SK-N-SH treated with all-trans-retinoic acid at 6 μM for 48 hours (cell line): ENCODE data around the gene PAPSS2.
"Not testable (repeated sequence)": the region's sequence is repeated elsewhere in the genome, so short reads cannot be mapped to it uniquely, and the experiment has no call there.

ENCODE experiments used
- CSDC2 ChIP-seq: fragments of 250-450 bp; sonication (Bioruptor Pico); IDR thresholded peaks from 2 replicates; pipeline ENCODE4 v1.5.0; 2020; ENCODE audit warnings: mild to moderate bottlenecking, moderate library complexity
- CSRNP3 ChIP-seq: fragments of 250-450 bp; sonication (Bioruptor Pico); IDR thresholded peaks from 2 replicates; pipeline ENCODE4 v1.5.1; 2021; ENCODE audit warnings: mild to moderate bottlenecking, moderate library complexity
- GLIS3 ChIP-seq: fragments of 250-450 bp; sonication (Bioruptor Pico); IDR thresholded peaks from 2 replicates; pipeline ENCODE4 v1.5.0; 2020; ENCODE audit warnings: mild to moderate bottlenecking, moderate library complexity
- ISL1 ChIP-seq: fragments of 250-450 bp; sonication (Bioruptor Pico); IDR thresholded peaks from 2 replicates; pipeline ENCODE4 v2.1.2; 2022; ENCODE audit warnings: mild to moderate bottlenecking, moderate library complexity
- OSR1 ChIP-seq: fragments of 250-450 bp; sonication (Bioruptor Pico); IDR thresholded peaks from 2 replicates; pipeline ENCODE4 v1.8.0; 2022; ENCODE audit warnings: moderate library complexity, mild to moderate bottlenecking, inconsistent platforms
- POU6F1 ChIP-seq: fragments of 250-450 bp; sonication (Bioruptor Pico); IDR thresholded peaks from 2 replicates; pipeline ENCODE4 v1.8.0; 2021; ENCODE audit warnings: low read depth, mild to moderate bottlenecking, moderate library complexity, borderline replicate concordance
- PPARA ChIP-seq: fragments of 250-450 bp; sonication (Bioruptor Pico); IDR thresholded peaks from 2 replicates; pipeline ENCODE4 v1.5.0; 2020; ENCODE audit warnings: mild to moderate bottlenecking, borderline replicate concordance
- SNAI2 ChIP-seq: fragments of 250-450 bp; sonication (Bioruptor Pico); IDR thresholded peaks from 2 replicates; pipeline ENCODE4 v1.5.0; 2020; ENCODE audit warnings: mild to moderate bottlenecking, moderate library complexity
- TCF4 ChIP-seq: fragments of 250-450 bp; sonication (Bioruptor Pico); IDR thresholded peaks from 2 replicates; pipeline ENCODE4 v1.8.0; 2021; ENCODE audit warnings: mild to moderate bottlenecking, moderate library complexity, borderline replicate concordance
- TOX ChIP-seq: fragments of 250-450 bp; sonication (Bioruptor Pico); IDR thresholded peaks from 2 replicates; pipeline ENCODE4 v1.8.0; 2021; ENCODE audit warnings: mild to moderate bottlenecking, moderate library complexity, borderline replicate concordance
- ZFP3 ChIP-seq: fragments of 250-450 bp; sonication (Bioruptor Pico); IDR thresholded peaks from 2 replicates; pipeline ENCODE4 v1.5.0; 2020; ENCODE audit warnings: mild to moderate bottlenecking, moderate library complexity
- ZNF8 ChIP-seq: fragments of 450-650 bp; formaldehyde crosslinking; IDR thresholded peaks from 2 replicates; pipeline ENCODE4 v1.5.0; 2020; ENCODE audit warnings: mild to moderate bottlenecking, moderate library complexity

- TF ChIP-seq CSDC2 (CRISPR knock-in tag); TOX (CRISPR knock-in tag); SNAI2; ISL1 (CRISPR knock-in tag); OSR1 (CRISPR knock-in tag); GLIS3 (CRISPR knock-in tag); ZFP3 (CRISPR knock-in tag); PPARA (CRISPR knock-in tag); TCF4 (CRISPR knock-in tag); CSRNP3; ZNF8 (CRISPR knock-in tag); POU6F1 (CRISPR knock-in tag): not testable (repeated sequence)
Measured at GRCh38 chr10:87738253-87738652, 78.6 kb downstream of the PAPSS2 start.
